ENCODE data around the gene HPS4.

HPS4 gene

DNA sequence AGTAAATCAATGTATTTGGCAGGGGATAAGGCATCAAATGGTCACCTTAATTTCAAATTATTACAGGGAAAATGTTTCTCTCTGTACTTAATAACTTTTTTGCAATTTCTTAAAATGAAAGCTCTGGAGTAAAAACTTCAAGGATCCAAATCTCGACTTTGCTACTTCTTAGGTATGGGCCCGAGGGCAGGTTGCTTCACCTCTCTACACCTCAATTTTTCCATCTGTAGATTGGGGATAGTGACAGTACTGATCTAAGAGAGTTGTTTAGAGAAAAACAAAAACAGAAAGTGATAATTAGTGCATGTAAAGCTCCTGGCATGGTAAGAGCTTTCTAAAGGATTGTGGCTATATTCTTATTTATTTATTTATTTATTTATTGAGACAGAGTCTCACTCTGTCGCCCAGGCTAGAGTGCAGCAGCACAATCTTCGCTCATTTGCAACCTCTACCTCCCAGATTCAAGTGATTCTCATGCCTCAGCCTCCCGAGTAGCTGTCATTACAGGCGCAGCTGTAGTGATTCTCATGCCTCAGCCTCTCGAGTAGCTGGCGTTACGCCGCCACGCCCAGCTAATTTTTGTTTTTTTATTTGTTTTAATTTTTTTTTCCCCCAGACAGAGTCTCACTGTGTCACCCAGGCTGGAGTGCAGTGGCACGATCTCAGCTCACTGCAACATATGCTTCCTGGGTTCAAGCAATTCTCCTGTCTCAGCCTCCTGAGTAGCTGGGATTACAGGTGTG, 31.0 kb upstream of the HPS4 start:
- TF ChIP-seq, protein P1, sequence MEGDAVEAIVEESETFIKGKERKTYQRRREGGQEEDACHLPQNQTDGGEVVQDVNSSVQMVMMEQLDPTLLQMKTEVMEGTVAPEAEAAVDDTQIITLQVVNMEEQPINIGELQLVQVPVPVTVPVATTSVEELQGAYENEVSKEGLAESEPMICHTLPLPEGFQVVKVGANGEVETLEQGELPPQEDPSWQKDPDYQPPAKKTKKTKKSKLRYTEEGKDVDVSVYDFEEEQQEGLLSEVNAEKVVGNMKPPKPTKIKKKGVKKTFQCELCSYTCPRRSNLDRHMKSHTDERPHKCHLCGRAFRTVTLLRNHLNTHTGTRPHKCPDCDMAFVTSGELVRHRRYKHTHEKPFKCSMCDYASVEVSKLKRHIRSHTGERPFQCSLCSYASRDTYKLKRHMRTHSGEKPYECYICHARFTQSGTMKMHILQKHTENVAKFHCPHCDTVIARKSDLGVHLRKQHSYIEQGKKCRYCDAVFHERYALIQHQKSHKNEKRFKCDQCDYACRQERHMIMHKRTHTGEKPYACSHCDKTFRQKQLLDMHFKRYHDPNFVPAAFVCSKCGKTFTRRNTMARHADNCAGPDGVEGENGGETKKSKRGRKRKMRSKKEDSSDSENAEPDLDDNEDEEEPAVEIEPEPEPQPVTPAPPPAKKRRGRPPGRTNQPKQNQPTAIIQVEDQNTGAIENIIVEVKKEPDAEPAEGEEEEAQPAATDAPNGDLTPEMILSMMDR (conservative IDR thresholded peaks at IDR 0.05; ENCODE audit: control insufficient read depth, insufficient read depth, low read depth, low read length), result no peak
- H3K4me3 ChIP-seq (ENCODE audit: control insufficient read depth, low read depth, low read length), result no peak overlapping the region
- no peak for DNase-seq (ENCODE audit: low read depth)

DNA sequence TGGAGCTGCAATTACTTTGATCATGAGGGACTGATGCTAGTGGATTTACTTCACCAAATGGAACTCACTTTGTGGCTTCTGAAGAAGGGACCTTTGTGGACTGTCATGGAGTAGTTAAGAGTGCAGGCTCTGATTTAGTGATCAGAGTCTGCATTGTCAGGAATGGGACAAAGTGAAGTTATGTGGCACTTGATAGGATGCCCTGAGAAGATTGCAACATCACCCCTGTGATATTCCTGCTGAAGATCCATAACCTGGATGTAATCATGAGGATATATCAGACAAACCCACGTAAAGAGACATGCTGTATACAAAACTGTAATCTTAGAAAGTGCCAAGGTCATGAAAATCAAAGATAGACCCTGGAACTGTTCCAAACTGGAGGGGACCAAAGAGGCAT, 30.3 kb upstream of the HPS4 start:
- no peak for DNase-seq (ENCODE audit: low read depth)
- TF ChIP-seq, protein P1 (conservative IDR thresholded peaks at IDR 0.05; ENCODE audit: control insufficient read depth, insufficient read depth, low read depth, low read length), result no peak
- H3K4me3 ChIP-seq (ENCODE audit: control insufficient read depth, low read depth, low read length), result no peak overlapping the region

DNA sequence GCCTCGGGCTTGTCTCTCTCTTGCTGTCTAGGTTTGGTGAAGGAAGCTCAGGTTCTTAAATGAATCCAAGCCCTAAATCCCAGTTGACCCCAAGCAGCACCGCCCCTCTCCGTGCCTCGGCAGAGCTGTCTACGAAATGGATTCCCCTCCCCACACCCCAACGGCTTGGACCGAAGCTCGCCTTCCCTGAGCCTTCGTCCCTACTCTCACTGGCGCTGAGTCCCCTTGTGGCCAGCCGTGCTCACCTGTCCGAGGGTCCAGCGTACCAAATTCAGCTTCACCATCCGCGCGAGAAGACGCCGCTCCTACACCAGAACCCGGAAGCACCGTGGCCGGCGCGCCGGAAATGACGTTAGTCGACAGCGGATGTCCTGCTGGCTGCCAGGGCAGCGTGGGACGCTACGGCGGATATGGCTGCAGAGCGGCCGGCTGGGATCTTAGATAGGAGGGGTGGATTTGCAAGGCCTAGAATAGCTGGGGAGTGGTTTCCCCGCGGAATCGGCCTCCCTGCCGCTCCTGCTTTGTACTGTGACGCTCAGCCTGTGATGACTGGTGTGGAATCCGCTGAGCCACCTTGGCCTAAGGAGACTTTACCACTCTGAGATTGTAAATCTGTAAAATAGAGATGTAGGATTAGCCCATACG, 28.7 kb upstream of the HPS4 start, which contains the start of gene TFIP11:
TFIP11 (minus strand) TSS at position 325 of the 645 bp plus-strand sequence. CDS start 2,201 bp downstream, outside the sequence.
- peak; percentile 87 for DNase-seq (ENCODE audit: low read depth)
- peak within 1 kb of the TSS; percentile 99 for H3K4me3 ChIP-seq (ENCODE audit: control insufficient read depth, low read depth, low read length)
- TF ChIP-seq, protein P1 (conservative IDR thresholded peaks at IDR 0.05; ENCODE audit: control insufficient read depth, insufficient read depth, low read depth, low read length), result no peak

DNA sequence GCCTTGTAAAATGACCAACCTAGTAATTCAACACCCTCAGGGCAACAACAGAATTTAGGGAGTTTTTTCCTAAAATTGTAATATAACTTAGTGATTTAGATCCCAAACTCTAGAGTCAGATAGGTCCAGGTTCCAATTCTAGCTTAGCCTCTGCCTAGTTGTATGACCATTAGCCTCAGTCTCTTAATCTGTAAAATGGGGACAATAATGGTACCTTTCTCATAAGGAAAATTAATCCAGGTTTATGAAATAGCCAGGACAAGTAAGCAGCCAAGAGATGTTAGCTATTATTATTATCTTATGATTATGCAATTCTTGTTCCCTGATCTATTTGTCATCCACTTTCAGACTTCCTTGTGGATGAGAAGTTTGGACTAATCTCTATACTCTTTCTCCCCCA, 24.6 kb upstream of the HPS4 start:
- H3K4me3 ChIP-seq (ENCODE audit: control insufficient read depth, low read depth, low read length), result no peak overlapping the region
- DNase-seq (ENCODE audit: low read depth), result no peak
- TF ChIP-seq, protein P1 (conservative IDR thresholded peaks at IDR 0.05; ENCODE audit: control insufficient read depth, insufficient read depth, low read depth, low read length), result no peak

DNA sequence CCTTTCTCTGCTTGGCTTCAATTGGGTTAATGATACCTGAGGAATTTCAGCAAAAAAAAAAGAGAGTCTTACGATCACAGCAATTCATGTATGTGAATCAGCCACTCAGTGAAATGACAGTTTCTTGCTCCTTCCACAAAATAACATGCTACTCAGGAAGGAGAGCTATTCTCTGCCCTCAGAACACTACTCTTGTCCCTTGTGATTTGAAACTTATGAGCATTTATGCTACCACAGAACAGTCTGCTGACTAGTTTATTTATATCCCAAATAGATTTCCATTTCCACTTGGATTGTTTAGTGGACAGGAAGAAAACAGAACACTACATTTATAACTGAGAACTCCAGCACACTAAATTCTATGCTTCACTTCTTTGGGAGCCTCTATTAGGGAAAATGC, 20.2 kb upstream of the HPS4 start:
- no peak overlapping the region for H3K4me3 ChIP-seq (ENCODE audit: control insufficient read depth, low read depth, low read length)
- DNase-seq (ENCODE audit: low read depth), result no peak
- TF ChIP-seq, protein P1 (conservative IDR thresholded peaks at IDR 0.05; ENCODE audit: control insufficient read depth, insufficient read depth, low read depth, low read length), result no peak

DNA sequence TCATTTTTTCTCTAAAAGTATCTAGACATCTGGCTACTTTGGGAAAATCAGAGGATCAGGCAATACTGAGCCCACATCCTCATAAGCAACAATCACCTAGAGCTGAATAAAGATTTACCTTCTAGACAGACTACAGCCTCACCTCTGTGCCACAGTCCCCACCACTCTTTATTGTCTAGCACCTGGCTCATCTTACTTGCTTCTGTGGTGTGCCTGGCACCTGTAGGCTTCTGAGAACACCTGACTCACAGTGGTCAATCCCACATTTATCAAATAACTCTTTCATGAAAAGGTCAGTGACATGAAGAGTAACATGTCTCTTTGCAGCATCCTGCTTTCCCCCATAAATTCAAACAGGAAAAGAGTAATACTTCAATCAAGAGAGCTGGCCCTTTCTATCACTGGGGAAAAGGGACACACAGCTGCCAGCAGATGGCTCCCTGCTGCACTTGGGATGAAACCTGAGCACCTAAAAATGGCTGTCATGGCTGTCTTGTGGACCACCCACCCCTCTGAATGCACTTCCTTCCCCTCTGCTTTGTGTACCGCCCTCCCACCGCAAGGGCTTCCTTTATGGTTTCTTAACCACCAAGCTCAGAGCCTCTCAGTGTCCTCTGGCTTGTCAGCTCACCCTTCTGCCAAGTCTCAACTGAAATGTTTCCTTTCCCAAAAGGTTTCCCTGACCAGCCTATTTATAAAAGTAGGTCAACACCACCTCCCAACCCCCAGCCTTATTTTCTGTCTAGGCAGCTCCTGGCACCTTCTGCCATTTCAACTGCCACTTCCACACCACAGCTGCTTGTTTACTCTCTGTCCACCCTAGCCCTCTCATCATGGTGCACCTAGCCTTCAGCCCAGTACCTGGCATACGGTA, 19.3 kb upstream of the HPS4 start:
- DNase-seq (ENCODE audit: low read depth), result peak; percentile 50
- TF ChIP-seq, protein P1 (conservative IDR thresholded peaks at IDR 0.05; ENCODE audit: control insufficient read depth, insufficient read depth, low read depth, low read length), result peak; percentile 54
- no peak overlapping the region for H3K4me3 ChIP-seq (ENCODE audit: control insufficient read depth, low read depth, low read length)
